Tibial nerve (tissue), 4 donors: Measurements from ENCODE around the gene BTF3L4. TPM values are rescaled to one million over a fixed set of nuclear protein-coding genes. Genes with fewer than 3 reads are reported as not detected.

Source experiments
- DNase-seq, 2 donors: peaks; one replicate each; pipeline ENCODE4 v3.0.0-alpha.2; 2019; ENCODE audit warnings: low spot score in 2 of 2
- H3K27ac ChIP-seq, 4 donors: fragments of 200-600 bp; sonication (generic) in 3 of 4; one replicate each; pipeline ENCODE4 v1.5.1; 2017 to 2019; ENCODE audit warnings: mild to moderate bottlenecking in 1 of 4
- H3K27me3 ChIP-seq, 2 donors: fragments of 200-600 bp; sonication (generic) in 1 of 2; one replicate each; pipeline versions ENCODE4 v1.5.1 to v1.6.0; 2017 to 2019
- H3K36me3 ChIP-seq, 3 donors: fragments of 200-600 bp; sonication (generic); one replicate each; pipeline ENCODE4 v1.5.1; 2018 to 2019
- H3K4me1 ChIP-seq, 4 donors: fragments of 200-600 bp; sonication (generic) in 3 of 4; one replicate each; pipeline ENCODE4 v1.5.1; 2017 to 2019
- H3K4me3 ChIP-seq, 4 donors: fragments of 200-600 bp; sonication (generic) in 3 of 4; one replicate each; pipeline ENCODE4 v1.5.1; 2017 to 2019; ENCODE audit warnings: mild to moderate bottlenecking in 1 of 4, moderate library complexity in 1 of 4
- H3K9me3 ChIP-seq, 4 donors: fragments of 200-600 bp; sonication (generic) in 3 of 4; one replicate each; pipeline ENCODE4 v1.5.1; 2017 to 2019
- EP300 ChIP-seq, 2 donors: sonication (generic); formaldehyde crosslinking; IDR thresholded peaks; one replicate each; pipeline ENCODE4 v1.6.1; 2017; ENCODE audit warnings: antibody characterized with exemption in 2 of 2, mild to moderate bottlenecking in 1 of 2
- POLR2A ChIP-seq, 2 donors: fragments of 450-650 bp; IDR thresholded peaks; one replicate each; pipeline ENCODE4 v1.6.1; 2017; ENCODE audit warnings: antibody characterized with exemption in 2 of 2, mild to moderate bottlenecking in 2 of 2, moderate library complexity in 2 of 2
- WGBS, 2 donors: methylation state at CpG; one replicate each; pipeline ENCODE4 v1.1.5; 2018; 5-methylcytosine and 5-hydroxymethylcytosine counted together
- total RNA-seq, 4 donors: library from RNA; depleted of rRNA; stranded (reverse); fragments of >200 nt; gene quantifications; one replicate each; pipeline ENCODE4 v1.1.0, GENCODE V29; 2016
- TF ChIP-seq, protein P1 (sequence below), 5 experiments: fragments of 200-600 bp in 3 of 5; fragments of 450-650 bp in 2 of 5; sonication (generic) in 3 of 5; IDR thresholded peaks; one replicate each; pipeline ENCODE4 v1.5.1; 2016 to 2019; ENCODE audit warnings: antibody characterized with exemption in 5 of 5, mild to moderate bottlenecking in 3 of 5, moderate library complexity in 2 of 5

Gene BTF3L4
- total RNA-seq, 4 donors from 2014 or later = 30.6 to 46.5 (median 37.5) TPM

DNA sequence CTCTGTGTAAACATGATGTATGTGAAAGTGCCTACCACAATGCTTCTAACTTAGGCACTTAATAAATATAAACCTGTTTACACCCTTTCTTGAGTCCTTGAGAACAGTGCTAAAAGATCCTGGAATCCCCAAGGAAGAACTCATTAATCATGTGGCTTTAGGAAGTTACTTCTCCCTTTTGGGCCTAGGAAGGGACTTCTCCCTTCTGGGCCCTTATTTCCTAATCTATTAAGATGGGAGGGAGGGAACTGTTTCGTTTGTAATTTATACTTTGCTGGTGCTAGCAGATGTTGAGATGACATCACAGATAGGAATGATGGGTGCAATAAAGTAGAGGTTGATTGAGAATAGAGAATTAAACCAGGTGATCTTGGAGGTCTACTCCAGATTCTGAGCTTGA, 1.2 kb downstream of the BTF3L4 start:
- Histone ChIP-seq H3K4me3 (peak overlapping the region; percentile 70 to 93 (median 82)), H3K27ac (peak overlapping the region in 3 of 4 donors; percentile 91 to 98 (median 94)), H3K27me3 (no peaks in the 10 kb centered on the region), H3K4me1 (peaks cover 0 to 57% (median 32%) of the 10 kb centered on the region in 4 donors), H3K9me3 (no peaks in the 10 kb centered on the region), H3K36me3 (peaks cover 0 to 29% (median 12%) of the 10 kb centered on the region in 3 donors)
- DNase-seq = no peak
- TF ChIP-seq EP300 (IDR thresholded peaks at IDR 0.05) = no peak
- TF ChIP-seq, protein P1, sequence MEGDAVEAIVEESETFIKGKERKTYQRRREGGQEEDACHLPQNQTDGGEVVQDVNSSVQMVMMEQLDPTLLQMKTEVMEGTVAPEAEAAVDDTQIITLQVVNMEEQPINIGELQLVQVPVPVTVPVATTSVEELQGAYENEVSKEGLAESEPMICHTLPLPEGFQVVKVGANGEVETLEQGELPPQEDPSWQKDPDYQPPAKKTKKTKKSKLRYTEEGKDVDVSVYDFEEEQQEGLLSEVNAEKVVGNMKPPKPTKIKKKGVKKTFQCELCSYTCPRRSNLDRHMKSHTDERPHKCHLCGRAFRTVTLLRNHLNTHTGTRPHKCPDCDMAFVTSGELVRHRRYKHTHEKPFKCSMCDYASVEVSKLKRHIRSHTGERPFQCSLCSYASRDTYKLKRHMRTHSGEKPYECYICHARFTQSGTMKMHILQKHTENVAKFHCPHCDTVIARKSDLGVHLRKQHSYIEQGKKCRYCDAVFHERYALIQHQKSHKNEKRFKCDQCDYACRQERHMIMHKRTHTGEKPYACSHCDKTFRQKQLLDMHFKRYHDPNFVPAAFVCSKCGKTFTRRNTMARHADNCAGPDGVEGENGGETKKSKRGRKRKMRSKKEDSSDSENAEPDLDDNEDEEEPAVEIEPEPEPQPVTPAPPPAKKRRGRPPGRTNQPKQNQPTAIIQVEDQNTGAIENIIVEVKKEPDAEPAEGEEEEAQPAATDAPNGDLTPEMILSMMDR (IDR thresholded peaks at IDR 0.05) = no peak
- TF ChIP-seq POLR2A (IDR thresholded peaks at IDR 0.05) = no peak
- 4 to 10% methylated on average over 1 of the region's 1 CpG for WGBS, 2 donors

DNA sequence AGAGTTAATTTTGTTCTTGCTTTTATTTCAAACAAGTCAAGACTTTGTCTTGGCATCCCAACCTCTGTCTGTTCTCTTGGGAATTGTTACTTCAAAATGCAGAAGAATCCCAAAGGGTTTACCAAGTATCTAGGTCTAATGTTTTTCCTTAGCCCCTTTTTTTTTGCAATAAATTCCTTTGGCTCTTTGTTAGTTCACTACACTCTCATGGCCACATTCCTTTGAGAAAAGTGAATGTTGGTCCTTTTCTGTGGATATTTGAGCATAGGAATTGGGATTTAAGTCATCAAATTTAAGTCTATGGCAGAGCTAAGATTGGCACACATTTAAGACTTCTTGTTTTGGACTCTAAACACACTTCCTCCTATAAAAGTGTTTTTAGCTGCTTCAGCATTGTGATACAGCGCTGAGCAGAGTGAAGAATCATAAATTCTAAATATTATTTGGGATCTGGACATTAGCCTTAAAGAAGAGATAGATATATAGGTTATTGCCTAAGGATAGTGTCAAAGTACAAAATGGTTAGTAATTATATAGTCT, 1.9 kb downstream of the BTF3L4 start:
- no peaks in the 10 kb centered on the region for H3K27me3 ChIP-seq
- peak overlapping the region in 1 of 4 donors; percentile 98 for H3K27ac ChIP-seq
- DNase-seq = no peak
- H3K9me3 ChIP-seq = no peaks in the 10 kb centered on the region
- peaks cover 2 to 31% (median 12%) of the 10 kb centered on the region in 3 donors for H3K36me3 ChIP-seq
- TF ChIP-seq EP300 (IDR thresholded peaks at IDR 0.05) (no peak), POLR2A (IDR thresholded peaks at IDR 0.05) (no peak)
- TF ChIP-seq, protein P1 (IDR thresholded peaks at IDR 0.05) = no peak
- H3K4me3 ChIP-seq = no peak overlapping the region
- 71 to 89% methylated on average over 1 of the region's 1 CpG for WGBS, 2 donors
- H3K4me1 ChIP-seq = peaks cover 0 to 57% (median 32%) of the 10 kb centered on the region in 4 donors

DNA sequence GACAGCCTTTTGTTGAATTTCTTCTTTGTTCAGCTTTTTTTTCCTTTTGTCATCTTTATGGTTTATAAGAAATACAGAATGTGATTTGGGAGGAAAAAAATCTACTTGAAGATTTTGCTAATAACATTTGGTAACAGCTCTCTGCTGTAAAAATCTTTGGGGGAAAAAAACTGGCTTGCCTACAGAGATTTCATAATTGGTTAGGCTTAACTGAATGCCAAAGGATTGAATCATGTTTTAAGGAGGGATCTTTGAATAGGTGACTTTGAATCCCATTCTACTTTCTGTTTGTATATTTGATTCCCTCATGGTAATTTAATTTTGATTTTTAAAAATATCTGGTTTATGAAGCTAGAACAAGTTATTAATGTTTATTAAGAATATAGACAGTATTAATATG, 3.2 kb downstream of the BTF3L4 start:
- TF ChIP-seq EP300 (IDR thresholded peaks at IDR 0.05) = no peak
- TF ChIP-seq, protein P1 (IDR thresholded peaks at IDR 0.05) = no peak
- TF ChIP-seq POLR2A (IDR thresholded peaks at IDR 0.05) = no peak
- peak overlapping the region in 1 of 4 donors; percentile 46 for H3K27ac ChIP-seq
- H3K27me3 ChIP-seq = no peaks in the 10 kb centered on the region
- H3K9me3 ChIP-seq = no peaks in the 10 kb centered on the region
- no peak overlapping the region for H3K4me3 ChIP-seq
- peaks cover 2 to 45% (median 12%) of the 10 kb centered on the region in 3 donors for H3K36me3 ChIP-seq
- peaks cover 0 to 43% (median 28%) of the 10 kb centered on the region in 4 donors for H3K4me1 ChIP-seq
- no peak for DNase-seq

- no peak overlapping the region for H3K27ac ChIP-seq
- no peak overlapping the region for H3K4me3 ChIP-seq
- H3K36me3 ChIP-seq = peaks cover 2 to 50% (median 12%) of the 10 kb centered on the region in 3 donors
- H3K9me3 ChIP-seq = no peaks in the 10 kb centered on the region
- peaks cover 0 to 39% (median 28%) of the 10 kb centered on the region in 4 donors for H3K4me1 ChIP-seq
- DNase-seq = no peak
- no peaks in the 10 kb centered on the region for H3K27me3 ChIP-seq
- 94 to 96% methylated on average over 1 of the region's 1 CpG for WGBS, 2 donors
- TF ChIP-seq POLR2A (IDR thresholded peaks at IDR 0.05) (no peak), EP300 (IDR thresholded peaks at IDR 0.05) (no peak)
- TF ChIP-seq, protein P1 (IDR thresholded peaks at IDR 0.05) = no peak
Measured at GRCh38 chr1:52059888-52060287, 3.8 kb downstream of the BTF3L4 start.

DNA sequence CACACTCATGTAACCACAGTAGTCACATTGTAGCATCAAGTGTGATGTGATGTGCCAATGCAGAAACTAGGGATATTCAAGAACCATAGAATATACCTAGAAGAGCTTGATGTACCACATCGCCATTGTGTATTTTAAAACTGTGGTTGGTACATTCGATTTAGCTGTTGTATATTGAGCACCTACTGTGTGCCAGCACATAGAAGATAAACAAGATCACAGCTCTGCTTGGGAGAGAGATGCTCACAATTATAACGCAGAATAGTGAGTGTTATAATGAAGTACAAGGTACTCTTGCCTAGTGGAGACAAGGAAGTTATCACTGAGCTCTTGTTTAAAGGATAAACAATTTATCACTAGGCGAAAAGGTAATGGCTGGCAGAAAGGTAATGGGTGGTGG, 4.7 kb downstream of the BTF3L4 start:
- no peak overlapping the region for H3K27ac ChIP-seq
- H3K36me3 ChIP-seq = peaks cover 2 to 60% (median 12%) of the 10 kb centered on the region in 3 donors
- TF ChIP-seq, protein P1 (IDR thresholded peaks at IDR 0.05) = no peak
- no peak for TF ChIP-seq POLR2A (IDR thresholded peaks at IDR 0.05)
- TF ChIP-seq EP300 (IDR thresholded peaks at IDR 0.05) = no peak
- H3K27me3 ChIP-seq = no peaks in the 10 kb centered on the region
- H3K4me3 ChIP-seq = no peak overlapping the region
- peaks cover 0 to 39% (median 28%) of the 10 kb centered on the region in 4 donors for H3K4me1 ChIP-seq
- DNase-seq = no peak
- no peaks in the 10 kb centered on the region for H3K9me3 ChIP-seq
- 93 to 98% methylated on average over 4 of the region's 4 CpGs for WGBS, 2 donors
